ENCODE measurements around the gene TP63. TPM values are rescaled to one million over a fixed set of nuclear protein-coding genes. Genes with fewer than 3 reads are reported as not detected.

The TP63 gene
- total RNA-seq, 1 experiment from 2014 or later = 3.6 TPM

DNA sequence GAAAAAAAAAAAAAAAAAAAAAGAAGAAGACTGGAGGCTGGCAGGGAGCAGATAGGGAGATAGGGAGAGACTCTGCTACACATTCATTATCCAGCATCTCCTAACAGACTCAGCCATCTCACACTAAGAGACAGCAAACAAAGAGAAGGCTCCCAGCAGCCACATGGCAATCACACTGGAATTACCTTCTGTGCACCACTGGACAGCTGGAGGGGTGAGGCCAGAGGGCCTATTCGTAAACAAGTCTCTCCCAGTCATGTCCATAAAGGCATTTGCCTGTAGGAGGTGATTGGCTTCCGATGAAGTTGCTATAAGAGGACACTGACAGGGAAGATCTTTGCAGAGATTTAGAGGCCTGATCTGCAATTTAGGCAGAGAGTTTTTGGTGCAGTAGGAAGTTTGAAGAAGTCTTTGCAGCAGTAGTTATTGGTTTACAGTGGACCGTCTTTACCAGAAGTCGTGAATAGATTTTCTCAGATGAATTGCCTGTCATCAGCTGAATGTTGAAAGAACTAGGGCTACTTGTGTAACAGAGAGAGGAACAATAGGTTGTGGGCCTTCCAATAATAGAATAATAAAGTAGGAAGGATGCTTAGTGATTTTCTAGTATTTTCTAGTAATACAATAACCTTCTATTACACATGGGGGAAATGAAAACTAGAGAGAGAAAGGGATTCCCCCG is 89.7 kb downstream of the TP63 start:
- H3K9me2 ChIP-seq (ENCODE audit: insufficient read depth) = no peaks in the 10 kb centered on the region
- no TSS peak for BruUV-seq (replicated peaks)
- H3F3A ChIP-seq (ENCODE audit: insufficient read depth, low read depth) = no peaks in the 10 kb centered on the region
- H3K4me1 ChIP-seq (replicated peaks; ENCODE audit: insufficient read depth) = no peaks in the 10 kb centered on the region
- no peaks in the 10 kb centered on the region for H3K36me3 ChIP-seq (ENCODE audit: low read depth)
- ChIA-PET CTCF (interaction anchor here (0.5 kb wide), 1 partner anchor 227 kb away, joined by 11 read pairs; no protein-coding TSS in a partner anchor), POLR2A (ENCODE audit: unreplicated experiment) (no interaction called here)
- DNase-seq = no peak
- TF ChIP-seq, protein P1, sequence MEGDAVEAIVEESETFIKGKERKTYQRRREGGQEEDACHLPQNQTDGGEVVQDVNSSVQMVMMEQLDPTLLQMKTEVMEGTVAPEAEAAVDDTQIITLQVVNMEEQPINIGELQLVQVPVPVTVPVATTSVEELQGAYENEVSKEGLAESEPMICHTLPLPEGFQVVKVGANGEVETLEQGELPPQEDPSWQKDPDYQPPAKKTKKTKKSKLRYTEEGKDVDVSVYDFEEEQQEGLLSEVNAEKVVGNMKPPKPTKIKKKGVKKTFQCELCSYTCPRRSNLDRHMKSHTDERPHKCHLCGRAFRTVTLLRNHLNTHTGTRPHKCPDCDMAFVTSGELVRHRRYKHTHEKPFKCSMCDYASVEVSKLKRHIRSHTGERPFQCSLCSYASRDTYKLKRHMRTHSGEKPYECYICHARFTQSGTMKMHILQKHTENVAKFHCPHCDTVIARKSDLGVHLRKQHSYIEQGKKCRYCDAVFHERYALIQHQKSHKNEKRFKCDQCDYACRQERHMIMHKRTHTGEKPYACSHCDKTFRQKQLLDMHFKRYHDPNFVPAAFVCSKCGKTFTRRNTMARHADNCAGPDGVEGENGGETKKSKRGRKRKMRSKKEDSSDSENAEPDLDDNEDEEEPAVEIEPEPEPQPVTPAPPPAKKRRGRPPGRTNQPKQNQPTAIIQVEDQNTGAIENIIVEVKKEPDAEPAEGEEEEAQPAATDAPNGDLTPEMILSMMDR (conservative IDR thresholded peaks at IDR 0.05) = no peak
- H3K27ac ChIP-seq = no peak overlapping the region
- no peak overlapping the region for H3K4me3 ChIP-seq
- H2AFZ ChIP-seq = no peak overlapping the region
- H3K4me2 ChIP-seq = no peak overlapping the region
- intact Hi-C loops (cut with micrococcal nuclease; ENCODE audit: unreplicated experiment) = no loop called here
- no peaks in the 10 kb centered on the region for H4K20me1 ChIP-seq (ENCODE audit: insufficient read depth)
- H3K79me2 ChIP-seq (ENCODE audit: low read depth) = no peaks in the 10 kb centered on the region
- H3K9me3 ChIP-seq (ENCODE audit: insufficient read depth, low read depth) = peaks cover 17% of the 10 kb centered on the region
- no peaks in the 10 kb centered on the region for H3K27me3 ChIP-seq (ENCODE audit: insufficient read depth, low read depth)

DNA sequence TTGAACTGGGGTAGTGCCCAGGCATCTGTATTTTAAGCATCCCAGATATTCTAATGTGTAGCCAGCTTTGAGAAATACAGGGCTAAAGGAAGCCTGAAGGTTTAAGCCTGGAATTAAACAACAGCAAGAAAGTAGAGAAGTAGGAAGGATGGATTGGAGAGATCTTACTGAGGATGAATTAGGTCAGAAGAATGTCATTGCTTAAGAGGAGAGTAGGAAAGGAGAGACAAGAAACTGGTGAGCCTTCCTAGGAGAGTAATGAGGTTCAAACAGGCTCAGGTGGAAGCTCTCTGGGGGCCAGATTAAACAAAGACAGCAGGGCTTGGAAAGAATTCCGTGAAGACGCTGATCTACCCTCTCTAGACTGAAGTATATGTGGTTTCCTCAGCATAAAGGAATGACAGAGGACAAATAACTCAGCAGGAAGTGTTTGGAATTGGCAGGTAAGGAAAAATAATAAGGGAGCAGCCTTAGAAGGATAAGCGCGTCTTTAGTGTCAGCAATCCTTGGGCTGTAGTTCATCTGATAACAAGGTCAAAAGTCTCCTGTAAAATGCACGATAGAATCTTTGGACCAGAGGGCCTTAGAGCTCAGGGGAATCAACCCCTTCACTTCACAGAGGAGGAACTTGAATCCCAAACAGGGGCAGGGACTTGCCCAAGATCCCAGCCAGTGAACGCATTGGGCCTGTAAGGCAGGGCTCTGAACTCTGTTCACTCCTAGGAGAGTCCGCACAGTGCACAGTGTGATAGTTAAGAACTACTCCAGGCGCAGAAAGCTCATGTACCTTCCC is 90.9 kb downstream of the TP63 start:
- no peaks in the 10 kb centered on the region for H3K36me3 ChIP-seq (ENCODE audit: low read depth)
- no peak for DNase-seq
- H3K4me2 ChIP-seq = no peak overlapping the region
- CTCF ChIA-PET = no interaction called here
- H3K9me3 ChIP-seq (ENCODE audit: insufficient read depth, low read depth) = peaks cover 27% of the 10 kb centered on the region
- H2AFZ ChIP-seq = peak overlapping the region; percentile 40
- no peaks in the 10 kb centered on the region for H3K79me2 ChIP-seq (ENCODE audit: low read depth)
- no TSS peak for BruUV-seq (replicated peaks)
- TF ChIP-seq, protein P1 (conservative IDR thresholded peaks at IDR 0.05) = no peak
- TF ChIP-seq EZH2 (IDR thresholded peaks at IDR 0.05; ENCODE audit: low read depth) = no peak
- no peaks in the 10 kb centered on the region for H3K4me1 ChIP-seq (replicated peaks; ENCODE audit: insufficient read depth)
- H4K20me1 ChIP-seq (ENCODE audit: insufficient read depth) = no peaks in the 10 kb centered on the region
- H3F3A ChIP-seq (ENCODE audit: insufficient read depth, low read depth) = no peaks in the 10 kb centered on the region
- no peaks in the 10 kb centered on the region for H3K27me3 ChIP-seq (ENCODE audit: insufficient read depth, low read depth)
- no peaks in the 10 kb centered on the region for H3K9me2 ChIP-seq (ENCODE audit: insufficient read depth)
- POLR2A ChIA-PET (ENCODE audit: unreplicated experiment) = no interaction called here
- H3K27ac ChIP-seq = no peak overlapping the region
- intact Hi-C loops (cut with micrococcal nuclease; ENCODE audit: unreplicated experiment) = no loop called here
- H3K4me3 ChIP-seq = no peak overlapping the region

DNA sequence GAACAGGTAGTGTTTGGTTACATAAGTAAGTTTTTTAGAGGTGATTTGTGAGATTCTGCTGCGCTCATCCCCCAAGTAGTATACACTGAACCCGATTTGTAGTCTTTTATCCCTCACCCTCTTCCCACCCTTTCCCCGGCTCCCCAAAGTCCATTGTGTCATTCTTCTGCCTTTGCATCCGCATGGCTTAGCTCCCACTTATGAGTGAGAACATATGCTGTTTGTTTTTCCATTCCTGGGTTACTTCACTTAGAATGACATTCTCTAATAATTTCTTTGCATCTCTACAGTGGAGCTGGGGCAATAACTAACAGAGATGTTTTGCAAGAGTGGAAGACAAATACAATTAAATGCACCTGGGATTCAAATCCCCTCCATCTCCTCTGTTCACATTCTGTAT is 93.2 kb downstream of the TP63 start:
- H3K9me2 ChIP-seq (ENCODE audit: insufficient read depth) = no peaks in the 10 kb centered on the region
- CTCF ChIA-PET = no interaction called here
- no peak for DNase-seq
- no peaks in the 10 kb centered on the region for H4K20me1 ChIP-seq (ENCODE audit: insufficient read depth)
- no peaks in the 10 kb centered on the region for H3F3A ChIP-seq (ENCODE audit: insufficient read depth, low read depth)
- no peaks in the 10 kb centered on the region for H3K4me1 ChIP-seq (replicated peaks; ENCODE audit: insufficient read depth)
- no peaks in the 10 kb centered on the region for H3K36me3 ChIP-seq (ENCODE audit: low read depth)
- no peak overlapping the region for H2AFZ ChIP-seq
- peaks cover 32% of the 10 kb centered on the region for H3K9me3 ChIP-seq (ENCODE audit: insufficient read depth, low read depth)
- no peak for TF ChIP-seq EZH2 (IDR thresholded peaks at IDR 0.05; ENCODE audit: low read depth)
- TF ChIP-seq, protein P1 (conservative IDR thresholded peaks at IDR 0.05) = no peak
- POLR2A ChIA-PET (ENCODE audit: unreplicated experiment) = interaction anchor here (0.6 kb wide), 1 partner anchor 154 kb away, joined by 8 read pairs; no protein-coding TSS in a partner anchor
- BruUV-seq (replicated peaks) = no TSS peak
- intact Hi-C loops (cut with micrococcal nuclease; ENCODE audit: unreplicated experiment) = no loop called here
- H3K4me3 ChIP-seq = no peak overlapping the region
- H3K27me3 ChIP-seq (ENCODE audit: insufficient read depth, low read depth) = no peaks in the 10 kb centered on the region
- H3K79me2 ChIP-seq (ENCODE audit: low read depth) = no peaks in the 10 kb centered on the region
- H3K27ac ChIP-seq = no peak overlapping the region
- H3K4me2 ChIP-seq = no peak overlapping the region

Data from PC-9 (cell line).